OCI-M2 (cell line): Measurements from ENCODE around the gene CRTC1.
"Not testable (repeated sequence)": the region's sequence is repeated elsewhere in the genome, so short reads cannot be mapped to it uniquely, and the experiment has no call there.

Experiments
- DNase-seq: peaks from one replicate; lab custom pipeline; 2025; ENCODE audit not compliant: unreplicated experiment; lab: John Stamatoyannopoulos, UW

CRTC1 gene

GRCh38 chr19:18798384-18799352 lies 115.2 kb downstream of the CRTC1 start:
- DNase-seq: no peak

- DNase-seq: no peak
Observed at GRCh38 chr19:18799389-18799970, 116.0 kb downstream of the CRTC1 start.

- no peak for DNase-seq
Observed at GRCh38 chr19:18800079-18800478, 116.6 kb downstream of the CRTC1 start.

GRCh38 chr19:18800636-18801035 lies 117.2 kb downstream of the CRTC1 start:
- DNase-seq: no peak

GRCh38 chr19:18802354-18802753 lies 118.9 kb downstream of the CRTC1 start:
- no peak for DNase-seq

- DNase-seq: no peak
Observed at GRCh38 chr19:18803550-18804138, 120.2 kb downstream of the CRTC1 start.

GRCh38 chr19:18804139-18804601 lies 120.7 kb downstream of the CRTC1 start:
- no peak for DNase-seq

GRCh38 chr19:18804643-18805042 lies 121.2 kb downstream of the CRTC1 start:
- DNase-seq: no peak

GRCh38 chr19:18807861-18808331 lies 124.4 kb downstream of the CRTC1 start:
- DNase-seq: no peak

- no peak for DNase-seq
Observed at GRCh38 chr19:18809149-18809868, 125.8 kb downstream of the CRTC1 start.

- not testable (repeated sequence) for DNase-seq
Observed at GRCh38 chr19:18811638-18812037, 128.2 kb downstream of the CRTC1 start.

- no peak for DNase-seq
Observed at GRCh38 chr19:18814063-18814462, 130.6 kb downstream of the CRTC1 start.

GRCh38 chr19:18815673-18816072 lies 132.2 kb downstream of the CRTC1 start:
- DNase-seq: no peak

GRCh38 chr19:18816645-18817044 lies 133.2 kb downstream of the CRTC1 start:
- not testable (repeated sequence) for DNase-seq

GRCh38 chr19:18817574-18817973 lies 134.1 kb downstream of the CRTC1 start:
- no peak for DNase-seq

- DNase-seq: no peak
Observed at GRCh38 chr19:18828786-18829185, 145.3 kb downstream of the CRTC1 start.

GRCh38 chr19:18830488-18830887 lies 147.0 kb downstream of the CRTC1 start:
- no peak for DNase-seq

- DNase-seq: peak; percentile 62
Observed at GRCh38 chr19:18831524-18832305, 148.2 kb downstream of the CRTC1 start, which contains the start of gene UPF1. Gene UPF1, plus strand, starts transcription at chr19:18831959. Its CDS starts 251 bp downstream, at chr19:18832210.
